ENCODE measurements around the gene C10orf90.

GRCh38 chr10:126380352-126381076 is 290.0 kb downstream of the C10orf90 start:
- TF ChIP-seq CTCF (conservative IDR thresholded peaks at IDR 0.05 in 1 of 2, IDR thresholded peaks at IDR 0.05 in 1 of 2; ENCODE audit: extremely low read depth in 1 of 2, insufficient read depth in 1 of 2, low read depth in 1 of 2, low read length in 2 of 2) = no peak
- no peak for TF ChIP-seq EZH2 (IDR thresholded peaks at IDR 0.05; ENCODE audit: borderline replicate concordance, low read length)
